HG02571 (cell line): ENCODE measurements around the gene PARP9.

ENCODE experiments used
- ATAC-seq: cut with Tn5 transposase; IDR thresholded peaks from one replicate; pipeline ENCODE4 v1.9.1; 2021; ENCODE audit warnings: mild to moderate bottlenecking, moderate library complexity; ENCODE audit not compliant: unreplicated experiment

Gene PARP9

GRCh38 chr3:122493296-122493695 lies 70.8 kb downstream of the PARP9 start:
- no peak for ATAC-seq

- ATAC-seq = no peak
Observed at GRCh38 chr3:122488262-122488973, 75.7 kb downstream of the PARP9 start.

- no peak for ATAC-seq
Observed at GRCh38 chr3:122484985-122485384, 79.1 kb downstream of the PARP9 start.

- no peak for ATAC-seq
Observed at GRCh38 chr3:122481390-122481789, 82.7 kb downstream of the PARP9 start.
